Right lobe of liver (tissue), 6 donors: Measurements from ENCODE around the gene PAK5. TPM values are rescaled to one million over a fixed set of nuclear protein-coding genes. Genes with fewer than 3 reads are reported as not detected.

Experiments
- ATAC-seq, 4 donors: fragments of 200-7000 bp; cut with Tn5 transposase; one replicate each; pipeline ENCODE4 v1.9.1; 2020; ENCODE audit warnings: mild to moderate bottlenecking in 4 of 4, moderate library complexity in 4 of 4
- DNase-seq, 3 donors: peaks; one replicate each; pipeline ENCODE4 v3.0.0-alpha.2; 2020
- H3K27ac ChIP-seq, 3 donors: fragments of 200-600 bp; one replicate each; pipeline ENCODE4 v1.8.0; 2022
- H3K27me3 ChIP-seq, 2 donors: fragments of 200-600 bp; one replicate each; pipeline ENCODE4 v1.8.0; 2022
- H3K36me3 ChIP-seq, 4 donors: fragments of 200-600 bp; sonication (generic) in 1 of 4; one replicate each; pipeline versions ENCODE4 v1.5.1 to v1.8.0; 2017 to 2022; ENCODE audit warnings: control low read depth in 1 of 4
- H3K4me1 ChIP-seq, 4 donors: fragments of 200-600 bp; sonication (generic) in 1 of 4; one replicate each; pipeline versions ENCODE4 v1.5.1 to v1.8.0; 2017 to 2022; ENCODE audit warnings: control low read depth in 1 of 4
- H3K4me3 ChIP-seq, 3 donors: fragments of 200-600 bp; one replicate each; pipeline ENCODE4 v1.8.0; 2022
- H3K9me3 ChIP-seq, 4 donors: fragments of 200-600 bp; sonication (generic) in 1 of 4; one replicate each; pipeline versions ENCODE4 v1.5.1 to v1.8.0; 2017 to 2022; ENCODE audit warnings: control low read depth in 1 of 4
- POLR2A ChIP-seq: fragments of 450-650 bp; IDR thresholded peaks from one replicate; pipeline ENCODE4 v1.6.1; 2017; ENCODE audit warnings: antibody characterized with exemption, mild to moderate bottlenecking
- WGBS: methylation state at CpG from one replicate; pipeline ENCODE4 v1.1.6; 2018; ENCODE audit warnings: low coverage, low lambda C conversion rate; ENCODE audit not compliant: insufficient coverage; ENCODE audit errors: missing lambda C conversion rate; 5-methylcytosine and 5-hydroxymethylcytosine counted together
- intact Hi-C, 2 donors: fragments of 100-400 bp; cut with DNase I; formaldehyde crosslinking; loops; one replicate each; pipeline versions ENCODE4 v1.11.2 to v1.14.1; 2022
- total RNA-seq, 6 experiments: library from RNA; depleted of rRNA in 2 of 6; stranded (reverse); fragments of >200 nt in 2 of 6; fragmentation: NEBNext Ultra II Directional in 3 of 6; extraction: Animal tissue kit (Norgen Biotek cat#: 25700) in 3 of 6; gene quantifications; one replicate each; pipeline versions ENCODE4 v1.1.0 to v1.2.4, GENCODE V29; 2016 to 2023
- TF ChIP-seq, protein P1 (sequence below), 4 donors: fragments of 200-600 bp in 3 of 4; fragments of 450-650 bp in 1 of 4; IDR thresholded peaks; one replicate each; pipeline versions ENCODE4 v1.5.1 to v1.8.0; 2016 to 2022; ENCODE audit warnings: antibody characterized with exemption in 4 of 4, mild to moderate bottlenecking in 2 of 4
- donor health status: DM: no; HTN: yes; CAD: no.
- donor health status: DM: no; HTN: no; CAD: no.
- donor health status: DM: no; HTN: no; CAD: no.
- donor health status: DM: no; HTN: yes; CAD: no.
- donor health status: DM: no; HTN: yes; CAD: no.

The PAK5 gene
- total RNA-seq, 6 experiments from 2014 or later = 0.05 to 0.07 TPM; not detected in 4

DNA sequence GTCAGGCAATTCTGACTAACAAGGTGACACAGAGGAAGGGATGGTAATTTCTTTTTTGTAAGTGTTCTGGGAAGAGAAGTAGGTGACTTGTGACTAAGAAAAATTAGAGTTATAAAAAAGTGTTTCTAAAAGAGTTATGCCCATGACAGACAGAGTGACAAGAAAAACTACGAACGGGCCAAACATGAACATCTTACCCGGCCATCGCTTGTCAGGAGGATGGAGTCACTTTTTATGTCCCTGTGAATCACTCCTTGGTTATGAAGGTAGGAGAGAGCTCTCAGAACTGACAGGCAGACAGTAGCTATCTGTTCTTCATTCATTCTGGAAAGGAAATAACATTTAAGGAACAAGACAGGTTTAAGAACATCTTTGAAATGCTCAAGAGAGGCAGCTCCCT is 281.5 kb downstream of the PAK5 start:
- TF ChIP-seq, protein P1, sequence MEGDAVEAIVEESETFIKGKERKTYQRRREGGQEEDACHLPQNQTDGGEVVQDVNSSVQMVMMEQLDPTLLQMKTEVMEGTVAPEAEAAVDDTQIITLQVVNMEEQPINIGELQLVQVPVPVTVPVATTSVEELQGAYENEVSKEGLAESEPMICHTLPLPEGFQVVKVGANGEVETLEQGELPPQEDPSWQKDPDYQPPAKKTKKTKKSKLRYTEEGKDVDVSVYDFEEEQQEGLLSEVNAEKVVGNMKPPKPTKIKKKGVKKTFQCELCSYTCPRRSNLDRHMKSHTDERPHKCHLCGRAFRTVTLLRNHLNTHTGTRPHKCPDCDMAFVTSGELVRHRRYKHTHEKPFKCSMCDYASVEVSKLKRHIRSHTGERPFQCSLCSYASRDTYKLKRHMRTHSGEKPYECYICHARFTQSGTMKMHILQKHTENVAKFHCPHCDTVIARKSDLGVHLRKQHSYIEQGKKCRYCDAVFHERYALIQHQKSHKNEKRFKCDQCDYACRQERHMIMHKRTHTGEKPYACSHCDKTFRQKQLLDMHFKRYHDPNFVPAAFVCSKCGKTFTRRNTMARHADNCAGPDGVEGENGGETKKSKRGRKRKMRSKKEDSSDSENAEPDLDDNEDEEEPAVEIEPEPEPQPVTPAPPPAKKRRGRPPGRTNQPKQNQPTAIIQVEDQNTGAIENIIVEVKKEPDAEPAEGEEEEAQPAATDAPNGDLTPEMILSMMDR (IDR thresholded peaks at IDR 0.05) = no peak
- no peak for TF ChIP-seq POLR2A
- ATAC-seq (no peak), DNase-seq (no peak)
- 48% methylated on average over 4 of the region's 4 CpGs for WGBS
- Histone ChIP-seq H3K4me1 (no peaks in the 10 kb centered on the region), H3K27ac (no peak overlapping the region), H3K4me3 (no peak overlapping the region), H3K36me3 (no peaks in the 10 kb centered on the region), H3K27me3 (no peaks in the 10 kb centered on the region), H3K9me3 (no peaks in the 10 kb centered on the region)
- intact Hi-C loops = no loop called here

DNA sequence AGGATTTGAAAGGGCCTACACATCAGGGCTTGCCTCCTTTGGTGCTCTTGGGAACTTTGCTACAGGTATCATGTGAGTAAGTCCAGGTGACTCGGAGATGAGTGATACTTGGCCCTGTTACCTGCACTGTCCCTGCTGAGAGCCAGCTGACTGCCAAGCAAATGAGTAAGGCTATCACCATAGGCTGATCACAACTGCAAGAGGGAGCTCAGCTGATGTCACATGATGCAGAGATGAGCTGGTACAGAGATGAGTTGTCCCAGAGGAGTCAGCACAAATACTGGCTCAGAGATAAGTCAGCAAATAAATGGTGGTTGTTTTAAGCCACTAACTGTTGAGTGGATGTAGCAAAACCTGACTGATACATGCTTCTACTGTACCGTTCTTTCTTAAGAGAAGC is 283.1 kb downstream of the PAK5 start:
- TF ChIP-seq, protein P1 (IDR thresholded peaks at IDR 0.05) = no peak
- no peak for TF ChIP-seq POLR2A
- H3K36me3 ChIP-seq = no peaks in the 10 kb centered on the region
- H3K4me1 ChIP-seq = no peaks in the 10 kb centered on the region
- no peaks in the 10 kb centered on the region for H3K27me3 ChIP-seq
- intact Hi-C loops = no loop called here
- no peaks in the 10 kb centered on the region for H3K9me3 ChIP-seq
- no peak for ATAC-seq
- no peak overlapping the region for H3K27ac ChIP-seq
- no peak overlapping the region for H3K4me3 ChIP-seq
- DNase-seq = no peak
- 51% methylated on average over 2 of the region's 2 CpGs for WGBS

DNA sequence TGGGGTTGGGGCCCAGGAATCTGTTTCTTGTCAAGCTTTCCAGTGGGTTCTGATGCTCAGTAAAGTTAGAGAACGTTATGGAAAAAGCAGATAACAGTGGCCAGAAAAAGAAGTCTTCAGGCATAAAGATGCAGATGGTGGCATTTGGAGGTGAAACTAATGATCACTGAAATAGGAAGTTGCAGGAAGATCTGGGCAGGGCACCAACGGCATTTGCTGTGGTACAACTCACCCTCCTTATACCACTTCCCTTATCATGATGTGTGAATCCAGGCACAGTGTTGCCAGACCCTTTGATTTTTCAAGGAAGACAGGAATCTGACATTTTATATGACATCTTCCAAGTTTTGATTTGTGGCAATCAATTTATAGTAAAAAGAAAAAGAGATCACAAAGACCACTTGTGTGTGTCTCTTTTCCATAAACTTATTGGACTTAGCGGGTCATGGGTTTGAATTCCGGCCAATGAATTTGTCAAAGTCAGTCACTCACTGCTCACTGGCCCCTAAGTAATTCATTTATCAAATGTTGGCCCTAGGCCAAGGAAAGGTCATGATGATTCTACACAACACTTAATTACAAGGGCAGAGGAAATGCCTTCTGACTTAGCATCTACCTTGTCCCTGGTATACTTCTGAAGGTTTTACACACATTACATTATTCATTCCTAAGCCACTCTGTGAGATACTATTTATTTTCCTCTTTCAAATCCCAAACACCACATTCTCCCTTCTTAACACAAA is 286.9 kb downstream of the PAK5 start:
- H3K27me3 ChIP-seq = no peaks in the 10 kb centered on the region
- TF ChIP-seq, protein P1 (IDR thresholded peaks at IDR 0.05) = no peak
- no peak for TF ChIP-seq POLR2A
- H3K36me3 ChIP-seq = no peaks in the 10 kb centered on the region
- WGBS = 32% methylated on average over 4 of the region's 4 CpGs
- intact Hi-C loops = no loop called here
- no peak for ATAC-seq
- no peak for DNase-seq
- no peaks in the 10 kb centered on the region for H3K9me3 ChIP-seq
- H3K4me3 ChIP-seq = no peak overlapping the region
- H3K27ac ChIP-seq = no peak overlapping the region
- no peaks in the 10 kb centered on the region for H3K4me1 ChIP-seq

DNA sequence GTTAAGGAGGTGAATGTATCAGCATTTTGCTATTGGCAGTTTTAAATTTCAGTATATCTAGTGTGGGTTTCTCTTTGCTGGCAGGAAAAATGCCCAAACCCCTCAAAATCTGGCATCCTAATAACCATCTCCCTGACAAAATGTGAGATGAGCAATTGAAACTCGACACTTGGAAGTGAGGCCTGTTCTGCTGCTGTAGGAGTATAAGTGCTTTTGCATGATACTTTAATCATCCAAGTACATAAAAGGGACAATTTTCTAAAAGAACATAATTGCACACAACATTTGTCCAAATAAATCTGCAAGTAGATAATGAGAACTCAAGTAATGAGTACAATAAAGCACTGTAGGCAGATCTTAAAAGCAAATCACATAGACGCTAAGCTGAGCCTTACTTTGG is 288.0 kb downstream of the PAK5 start:
- Histone ChIP-seq H3K36me3 (no peaks in the 10 kb centered on the region), H3K4me3 (no peak overlapping the region), H3K27ac (no peak overlapping the region), H3K27me3 (no peaks in the 10 kb centered on the region), H3K4me1 (no peaks in the 10 kb centered on the region), H3K9me3 (no peaks in the 10 kb centered on the region)
- WGBS = 58% methylated on average over 2 of the region's 2 CpGs
- intact Hi-C loops = no loop called here
- no peak for ATAC-seq
- TF ChIP-seq POLR2A = no peak
- TF ChIP-seq, protein P1 (IDR thresholded peaks at IDR 0.05) = no peak
- no peak for DNase-seq
